OCI-LY3 (cell line): ENCODE results near the gene HMGN1.

Source experiments
- CTCF ChIP-seq: fragments of 200-600, 300-600 bp; sonication (generic); IDR thresholded peaks from 2 replicates; pipeline ENCODE4 v1.5.1; 2014; ENCODE audit warnings: antibody characterized with exemption, low read length, low read depth
- EZH2phosphoT487 ChIP-seq: fragments of 200-600 bp; shearing (Covaris generic); IDR thresholded peaks from 2 replicates; pipeline ENCODE4 v1.6.1; 2018; ENCODE audit warnings: antibody characterized with exemption, mixed run types, low read depth

DNA sequence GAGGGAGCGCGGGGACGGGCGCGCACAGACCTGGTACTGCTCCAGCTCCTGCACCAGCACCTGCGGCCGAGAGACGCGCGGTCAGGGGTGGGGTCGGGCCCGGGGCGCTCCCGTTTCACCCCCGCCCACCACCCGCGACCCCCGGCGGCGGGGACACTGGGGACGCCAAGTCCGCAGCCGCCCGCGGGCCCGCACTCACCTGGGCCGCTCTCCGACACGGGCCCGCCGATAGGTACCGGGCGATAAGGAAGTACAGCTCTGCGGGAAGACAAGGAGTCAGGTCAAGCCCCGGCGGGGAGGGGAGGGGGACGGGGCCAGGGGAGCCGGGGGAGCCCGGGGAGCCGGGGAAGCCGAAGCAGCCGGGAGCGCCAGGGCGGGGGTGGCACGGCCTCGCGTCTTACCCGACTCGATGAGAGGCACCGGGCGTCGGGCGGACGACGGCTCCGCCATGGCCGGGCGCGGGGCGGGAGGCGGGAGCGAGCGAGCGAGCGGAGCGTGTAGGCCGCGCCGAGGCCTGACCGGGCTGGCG lies 35.8 kb downstream of the HMGN1 start:
- TF ChIP-seq CTCF (no peak), EZH2phosphoT487 (no peak)
